IPS-NIHi11 (cell line): ENCODE results near the gene HAPLN2.
"Not testable (repeated sequence)": the region's sequence is repeated elsewhere in the genome, so short reads cannot be mapped to it uniquely, and the experiment has no call there.

Source experiments
- DNase-seq: peaks from one replicate; pipeline ENCODE4 v3.0.0; 2012; ENCODE audit warnings: mixed read lengths, low spot score

The HAPLN2 gene

GRCh38 chr1:156592158-156592909, 26.9 kb upstream of the HAPLN2 start:
- DNase-seq, result no peak

- no peak for DNase-seq
These were observed 26.1 kb upstream of the HAPLN2 start for GRCh38 chr1:156592910-156593660.

- no peak for DNase-seq
These were observed 25.6 kb upstream of the HAPLN2 start for GRCh38 chr1:156593661-156593989.

- DNase-seq, result no peak
These were observed 25.0 kb upstream of the HAPLN2 start for GRCh38 chr1:156594190-156594589.

GRCh38 chr1:156595016-156595415, 24.2 kb upstream of the HAPLN2 start:
- no peak for DNase-seq

GRCh38 chr1:156596426-156596825, 22.8 kb upstream of the HAPLN2 start:
- no peak for DNase-seq

- no peak for DNase-seq
These were observed 21.1 kb upstream of the HAPLN2 start for GRCh38 chr1:156598125-156598524.

- no peak for DNase-seq
These were observed 20.3 kb upstream of the HAPLN2 start for GRCh38 chr1:156598731-156599432.

GRCh38 chr1:156599811-156600210, 19.4 kb upstream of the HAPLN2 start:
- DNase-seq, result no peak

GRCh38 chr1:156600733-156601121, 18.5 kb upstream of the HAPLN2 start:
- no peak for DNase-seq

GRCh38 chr1:156601122-156601830, 17.9 kb upstream of the HAPLN2 start, which contains the start of gene GPATCH4:
Gene GPATCH4, minus strand, starts transcription at chr1:156601479.
- peak; percentile 81 for DNase-seq

- DNase-seq, result no peak
These were observed 17.3 kb upstream of the HAPLN2 start for GRCh38 chr1:156601892-156602291.

GRCh38 chr1:156602557-156602993, 16.6 kb upstream of the HAPLN2 start:
- DNase-seq, result no peak

- DNase-seq, result not testable (repeated sequence)
These were observed 11.9 kb upstream of the HAPLN2 start for GRCh38 chr1:156607344-156607743.

GRCh38 chr1:156608036-156608674, 11.1 kb upstream of the HAPLN2 start:
- peak; percentile 65 for DNase-seq

- peak; percentile 57 for DNase-seq
These were observed 10.2 kb upstream of the HAPLN2 start for GRCh38 chr1:156608981-156609380.

GRCh38 chr1:156610072-156610471, 9.1 kb upstream of the HAPLN2 start:
- not testable (repeated sequence) for DNase-seq

GRCh38 chr1:156612666-156613065, 6.5 kb upstream of the HAPLN2 start:
- no peak for DNase-seq

GRCh38 chr1:156615946-156616345, 3.3 kb upstream of the HAPLN2 start:
- DNase-seq, result no peak

GRCh38 chr1:156616463-156616862, 2.8 kb upstream of the HAPLN2 start:
- DNase-seq, result no peak

- no peak for DNase-seq
These were observed 354 bp downstream of the HAPLN2 start for GRCh38 chr1:156619582-156619955.
